Stimulated activated CD4-positive, alpha-beta T cell treated with anti-CD3 and anti-CD28 coated beads, Interleukin-1b, Interleukin-23, amount 100 ng/mL, for 4 hours (primary cell): ENCODE results near the gene EIF4G1.
A peak's percentile ranks its signal among the peaks of the same experiment; 100 is the strongest.
"Not testable (repeated sequence)": the region's sequence is repeated elsewhere in the genome, so short reads cannot be mapped to it uniquely, and the experiment has no call there.

Experiments
- DNase-seq, 2 donors: peaks; one replicate each; pipeline ENCODE4 v3.0.0-alpha.2; 2020; ENCODE audit warnings: low read depth in 2 of 2

EIF4G1 gene

GRCh38 chr3:184335661-184336546 lies 21.5 kb downstream of the EIF4G1 start:
- DNase-seq = peak; percentile 87 to 90

DNA sequence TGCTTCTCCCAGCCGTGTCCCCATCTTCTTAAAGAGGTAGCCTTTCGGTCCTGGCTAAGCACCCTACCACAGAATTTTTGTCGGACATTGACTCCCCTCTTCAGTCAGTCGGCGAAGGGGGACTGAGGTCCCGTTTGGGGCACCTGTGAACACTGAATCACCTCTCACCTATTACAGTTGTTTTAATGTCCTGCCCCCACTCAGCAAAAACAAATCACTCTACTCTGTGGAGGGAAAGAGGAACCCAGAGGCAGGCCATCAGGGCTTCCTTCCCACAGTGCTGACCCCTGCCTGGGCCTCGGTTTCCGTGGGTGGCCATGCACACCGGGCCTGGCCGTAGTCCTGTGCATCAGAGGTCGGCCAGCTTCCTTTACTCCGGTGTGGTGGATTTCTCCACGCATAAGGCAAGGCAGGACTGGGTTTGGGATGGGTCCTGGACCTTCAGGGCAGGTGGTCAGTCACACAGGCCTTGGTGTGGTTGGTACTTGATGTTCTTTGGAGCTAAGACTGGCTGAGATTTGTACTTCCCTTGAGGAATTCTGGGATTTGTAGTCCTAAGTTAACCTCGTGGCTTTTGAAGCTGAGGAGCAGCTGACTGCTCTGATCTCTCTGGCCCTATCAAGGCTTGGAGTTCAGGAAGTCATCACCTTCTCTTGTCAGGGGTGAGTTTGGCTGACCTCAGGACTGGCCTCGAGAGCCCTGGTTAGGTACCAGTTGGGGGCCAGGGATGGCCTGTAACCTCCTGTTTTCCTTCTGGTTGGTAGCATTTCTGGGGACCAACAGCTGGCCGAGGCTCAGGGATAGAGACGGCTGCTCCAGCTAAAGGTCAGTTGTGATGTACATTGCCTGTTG lies 22.4 kb downstream of the EIF4G1 start:
- DNase-seq = no peak

DNA sequence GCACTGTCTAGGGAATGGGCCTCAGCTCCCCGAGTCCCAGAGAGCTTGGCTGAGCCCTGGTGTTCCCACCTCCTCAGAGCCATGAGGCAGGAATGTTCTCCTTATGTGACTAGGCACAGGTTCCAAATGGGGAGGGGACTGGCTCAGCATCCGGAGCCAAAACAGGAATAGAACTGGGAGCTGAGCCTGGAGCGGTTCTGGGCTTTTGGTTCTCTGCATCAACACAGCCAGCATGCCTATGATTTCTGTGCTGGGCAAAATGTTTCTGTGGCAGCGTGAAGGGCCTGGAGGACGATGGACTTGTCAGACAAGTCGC lies 23.0 kb downstream of the EIF4G1 start, which contains the start of gene FAM131A:
FAM131A (plus strand) TSS at position 202 of the 316 bp plus-strand sequence; CDS start at position 233, 31 bp downstream.
- DNase-seq = no peak

GRCh38 chr3:184337981-184338380 lies 23.6 kb downstream of the EIF4G1 start:
- no peak for DNase-seq

DNA sequence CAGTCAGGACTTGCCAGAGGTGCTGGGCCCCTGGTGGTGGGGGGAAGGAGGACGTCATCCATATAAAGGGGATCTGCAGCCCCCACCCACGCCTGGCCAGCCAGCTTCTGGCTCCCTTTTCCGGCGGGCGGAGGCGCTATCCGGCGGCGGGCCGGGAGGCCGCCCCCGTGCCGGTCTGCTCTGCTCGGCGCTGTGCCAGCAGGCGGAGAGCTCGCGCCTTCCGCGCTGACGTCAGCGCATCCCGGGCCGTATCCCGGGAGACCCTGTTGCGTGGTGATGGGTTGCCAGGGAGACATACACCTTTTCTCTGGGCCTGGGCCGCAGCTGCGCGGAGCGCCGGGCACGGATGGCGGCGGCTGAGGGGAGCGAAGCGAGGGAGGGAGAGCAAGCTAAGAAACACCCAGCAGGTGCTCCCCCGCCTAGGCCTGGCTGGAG lies 24.1 kb downstream of the EIF4G1 start:
- no peak for DNase-seq

DNA sequence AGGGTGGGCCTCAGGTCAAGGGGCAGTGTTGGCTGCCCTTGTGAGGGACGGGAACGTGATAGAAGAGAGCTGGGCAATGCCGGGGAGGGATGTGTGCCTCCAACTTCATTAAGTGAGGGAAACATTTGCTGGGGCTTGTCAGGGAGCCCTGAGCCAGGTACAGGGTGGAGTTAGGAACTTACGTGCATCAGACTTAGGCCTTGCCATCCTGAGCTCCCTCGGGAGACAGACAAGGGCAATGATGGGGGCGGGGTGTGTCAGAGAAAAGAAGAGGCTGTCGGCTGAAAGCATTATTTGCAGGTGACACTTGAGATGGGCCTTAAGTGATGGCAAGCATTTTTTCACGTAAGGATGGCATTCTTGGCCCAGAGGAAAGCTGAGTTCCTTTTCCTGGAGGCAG lies 24.6 kb downstream of the EIF4G1 start:
- DNase-seq = no peak

- DNase-seq = not testable (repeated sequence)
Measured at GRCh38 chr3:184339451-184340135, 25.2 kb downstream of the EIF4G1 start.

- no peak for DNase-seq
Measured at GRCh38 chr3:184341925-184342324, 27.5 kb downstream of the EIF4G1 start.

DNA sequence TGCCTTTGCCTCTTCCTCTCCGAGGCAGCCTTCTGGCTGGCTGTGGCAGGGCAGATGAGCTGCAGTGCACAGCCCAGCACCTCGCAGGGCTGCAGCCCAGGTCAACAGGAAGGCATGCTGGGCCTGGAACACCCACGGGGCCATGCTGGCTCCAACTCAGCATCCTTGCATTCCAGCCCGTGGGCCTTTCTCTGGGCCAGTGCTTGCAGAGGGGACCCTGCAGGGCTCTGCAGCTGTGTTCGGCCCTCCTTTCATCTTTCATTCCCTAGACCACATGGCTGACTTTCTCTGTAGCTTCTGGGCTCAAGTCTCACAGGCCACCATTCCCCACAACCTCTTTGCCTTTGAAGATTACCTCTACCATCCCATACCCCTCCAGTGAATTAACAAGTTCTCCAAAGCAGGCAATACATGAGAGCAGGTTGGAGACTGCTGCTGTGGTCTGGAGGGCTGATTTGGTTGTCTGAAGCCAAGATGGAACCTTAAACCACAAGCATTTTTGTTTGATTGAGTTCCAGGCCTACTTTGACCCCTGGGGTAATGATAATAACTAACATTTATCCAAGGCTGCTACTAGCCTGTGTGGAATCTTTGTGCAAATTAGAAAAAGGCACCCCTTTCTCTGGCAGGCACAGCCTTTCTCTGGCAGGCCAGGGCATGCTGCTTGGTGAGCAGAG lies 28.9 kb downstream of the EIF4G1 start:
- DNase-seq = no peak

DNA sequence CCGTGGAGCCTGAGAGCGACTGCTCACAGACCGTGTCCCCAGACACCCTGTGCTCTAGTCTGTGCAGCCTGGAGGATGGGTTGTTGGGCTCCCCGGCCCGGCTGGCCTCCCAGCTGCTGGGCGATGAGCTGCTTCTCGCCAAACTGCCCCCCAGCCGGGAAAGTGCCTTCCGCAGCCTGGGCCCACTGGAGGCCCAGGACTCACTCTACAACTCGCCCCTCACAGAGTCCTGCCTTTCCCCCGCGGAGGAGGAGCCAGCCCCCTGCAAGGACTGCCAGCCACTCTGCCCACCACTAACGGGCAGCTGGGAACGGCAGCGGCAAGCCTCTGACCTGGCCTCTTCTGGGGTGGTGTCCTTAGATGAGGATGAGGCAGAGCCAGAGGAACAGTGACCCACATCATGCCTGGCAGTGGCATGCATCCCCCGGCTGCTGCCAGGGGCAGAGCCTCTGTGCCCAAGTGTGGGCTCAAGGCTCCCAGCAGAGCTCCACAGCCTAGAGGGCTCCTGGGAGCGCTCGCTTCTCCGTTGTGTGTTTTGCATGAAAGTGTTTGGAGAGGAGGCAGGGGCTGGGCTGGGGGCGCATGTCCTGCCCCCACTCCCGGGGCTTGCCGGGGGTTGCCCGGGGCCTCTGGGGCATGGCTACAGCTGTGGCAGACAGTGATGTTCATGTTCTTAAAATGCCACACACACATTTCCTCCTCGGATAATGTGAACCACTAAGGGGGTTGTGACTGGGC lies 30.3 kb downstream of the EIF4G1 start:
- no peak for DNase-seq

DNA sequence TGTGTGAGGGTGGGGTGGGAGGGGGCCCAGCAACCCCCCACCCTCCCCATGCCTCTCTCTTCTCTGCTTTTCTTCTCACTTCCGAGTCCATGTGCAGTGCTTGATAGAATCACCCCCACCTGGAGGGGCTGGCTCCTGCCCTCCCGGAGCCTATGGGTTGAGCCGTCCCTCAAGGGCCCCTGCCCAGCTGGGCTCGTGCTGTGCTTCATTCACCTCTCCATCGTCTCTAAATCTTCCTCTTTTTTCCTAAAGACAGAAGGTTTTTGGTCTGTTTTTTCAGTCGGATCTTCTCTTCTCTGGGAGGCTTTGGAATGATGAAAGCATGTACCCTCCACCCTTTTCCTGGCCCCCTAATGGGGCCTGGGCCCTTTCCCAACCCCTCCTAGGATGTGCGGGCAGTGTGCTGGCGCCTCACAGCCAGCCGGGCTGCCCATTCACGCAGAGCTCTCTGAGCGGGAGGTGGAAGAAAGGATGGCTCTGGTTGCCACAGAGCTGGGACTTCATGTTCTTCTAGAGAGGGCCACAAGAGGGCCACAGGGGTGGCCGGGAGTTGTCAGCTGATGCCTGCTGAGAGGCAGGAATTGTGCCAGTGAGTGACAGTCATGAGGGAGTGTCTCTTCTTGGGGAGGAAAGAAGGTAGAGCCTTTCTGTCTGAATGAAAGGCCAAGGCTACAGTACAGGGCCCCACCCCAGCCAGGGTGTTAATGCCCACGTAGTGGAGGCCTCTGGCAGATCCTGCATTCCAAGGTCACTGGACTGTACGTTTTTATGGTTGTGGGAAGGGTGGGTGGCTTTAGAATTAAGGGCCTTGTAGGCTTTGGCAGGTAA lies 31.1 kb downstream of the EIF4G1 start:
- no peak for DNase-seq

DNA sequence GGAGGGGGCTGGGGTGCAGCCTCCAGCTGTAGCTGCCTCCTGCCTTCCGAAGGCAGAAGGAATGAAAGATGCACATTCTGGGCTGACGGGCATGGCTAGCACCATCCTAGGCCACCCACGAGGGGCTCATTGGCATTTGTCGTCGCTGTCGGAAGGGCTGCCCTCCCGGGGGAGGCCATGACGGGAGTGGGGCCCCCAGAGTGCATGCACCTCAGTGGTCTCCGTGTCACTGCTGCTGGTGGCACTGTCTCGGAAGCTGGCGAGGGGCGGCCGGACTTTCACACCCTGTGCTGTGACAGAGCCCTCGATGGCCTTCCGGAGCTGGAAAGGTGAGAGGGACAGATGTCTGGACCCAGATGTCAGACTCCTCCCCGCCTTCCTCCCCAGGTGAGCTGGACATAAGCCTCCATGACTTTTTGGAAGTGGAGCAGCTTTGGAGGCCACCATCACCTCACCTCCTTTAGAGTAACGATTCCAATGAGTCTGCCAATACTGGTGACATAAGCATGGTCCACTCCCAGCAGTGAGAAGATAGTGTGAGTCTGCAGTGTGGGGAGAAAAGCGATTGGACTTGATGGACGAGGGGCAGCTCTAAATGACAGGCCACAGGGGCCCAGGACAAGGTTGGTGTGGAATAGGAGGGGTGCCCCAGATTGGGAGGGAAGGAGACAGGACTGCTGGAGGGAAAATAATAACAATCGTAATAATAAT lies 32.2 kb downstream of the EIF4G1 start:
- no peak for DNase-seq

DNA sequence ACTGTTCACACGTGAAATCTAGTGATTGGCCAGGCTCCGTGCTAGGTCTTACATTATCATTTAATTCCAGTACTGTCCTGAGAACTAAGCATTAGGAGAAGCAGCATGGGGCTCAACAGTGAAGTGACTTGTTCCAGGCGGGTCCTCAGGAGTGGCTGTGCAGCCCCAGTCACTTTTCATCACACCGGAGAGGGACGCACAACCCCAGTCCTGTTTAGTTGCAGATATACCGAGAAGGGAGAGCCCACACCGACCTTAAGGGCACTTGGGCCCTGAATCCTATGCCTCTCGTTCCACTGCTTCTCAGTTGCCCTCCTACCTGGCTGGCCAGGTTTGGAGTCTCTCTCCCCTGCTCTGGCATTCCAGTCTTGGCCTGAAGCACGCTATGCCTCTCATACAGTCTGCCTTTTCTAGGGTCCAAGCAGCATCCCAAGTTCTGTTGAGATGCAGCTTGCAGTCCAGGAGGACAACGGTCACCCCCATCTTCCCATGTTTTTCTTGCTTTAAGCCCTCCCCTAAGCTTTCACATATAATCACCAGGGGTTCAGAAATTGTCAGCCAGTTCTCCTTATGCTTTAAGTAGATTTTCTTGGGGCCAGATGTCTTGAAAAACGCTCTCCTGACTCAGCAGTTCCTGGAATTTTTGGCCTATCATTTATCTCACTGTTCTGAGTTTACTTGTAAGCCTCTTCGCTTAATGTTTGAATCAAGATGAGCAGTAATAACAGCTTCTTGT lies 33.1 kb downstream of the EIF4G1 start:
- DNase-seq = no peak

DNA sequence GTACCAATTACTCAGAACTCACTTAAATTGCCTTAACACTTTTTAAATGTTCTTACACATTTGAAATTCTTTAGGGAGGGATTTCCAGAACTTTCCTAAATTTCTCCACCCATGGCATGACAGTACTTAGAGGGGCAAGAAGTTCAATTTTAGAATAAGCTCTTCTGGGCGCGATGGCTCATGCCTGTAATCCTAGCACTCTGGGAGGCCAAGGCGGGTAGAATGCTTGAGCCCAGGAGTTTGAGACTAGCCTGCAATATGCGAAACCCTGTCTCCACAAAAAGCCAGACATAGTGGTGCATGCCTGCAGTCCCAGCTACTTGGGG lies 33.6 kb downstream of the EIF4G1 start:
- DNase-seq = no peak

- no peak for DNase-seq
Measured at GRCh38 chr3:184349563-184350470, 35.4 kb downstream of the EIF4G1 start.

DNA sequence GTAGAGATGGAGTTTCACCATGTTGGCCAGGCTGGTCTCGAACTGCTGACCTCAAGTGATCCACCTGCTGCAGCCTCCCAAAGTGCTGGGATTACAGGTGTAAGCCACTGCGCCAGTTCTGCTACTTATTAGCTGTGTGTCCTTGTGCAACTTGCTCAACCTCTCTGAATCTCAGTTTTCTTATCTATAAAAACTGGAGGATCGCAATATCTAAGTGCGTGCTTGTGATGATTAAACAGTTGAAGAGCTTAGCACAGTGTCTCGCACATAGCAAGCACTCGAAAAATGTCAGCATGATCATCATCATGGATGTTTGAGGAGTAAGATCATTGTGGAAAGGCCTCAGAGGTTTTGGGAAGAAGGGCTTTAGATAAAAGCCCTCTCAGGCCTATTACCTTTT lies 36.2 kb downstream of the EIF4G1 start:
- DNase-seq = no peak

GRCh38 chr3:184351511-184352148 lies 37.2 kb downstream of the EIF4G1 start:
- no peak for DNase-seq
